ENCODE results near the gene NANOGP8.
"Not testable (repeated sequence)": the region's sequence is repeated elsewhere in the genome, so short reads cannot be mapped to it uniquely, and the experiment has no call there.

The NANOGP8 gene

GRCh38 chr15:35095941-35096340, 10.8 kb upstream of the NANOGP8 start:
- Histone ChIP-seq H3K4me3 (ENCODE audit: insufficient read length, low read depth) (no peak overlapping the region), H3K9ac (ENCODE audit: insufficient read length, low read depth) (no peak overlapping the region), H3K9me3 (ENCODE audit: insufficient read depth, low read length) (no peaks in the 10 kb centered on the region), H3K36me3 (ENCODE audit: insufficient read depth, insufficient read length, low read length) (no peaks in the 10 kb centered on the region), H3K4me1 (ENCODE audit: insufficient read depth, insufficient read length) (no peaks in the 10 kb centered on the region), H3K27me3 (ENCODE audit: insufficient read depth, insufficient read length) (no peaks in the 10 kb centered on the region)
- no peak for TF ChIP-seq ZNF274 (IDR thresholded peaks at IDR 0.05; ENCODE audit: low read depth, low read length)
- no peak for TF ChIP-seq SUZ12 (IDR thresholded peaks at IDR 0.05; ENCODE audit: extremely low read depth, insufficient read depth, insufficient read length)
- TF ChIP-seq YY1 (IDR thresholded peaks at IDR 0.05; ENCODE audit: insufficient read depth, insufficient read length): no peak
- DNase-seq (ENCODE audit: low read depth, low spot score): no peak

GRCh38 chr15:35092846-35093245, 7.8 kb upstream of the NANOGP8 start:
- Histone ChIP-seq H3K27me3 (ENCODE audit: insufficient read depth, insufficient read length) (no peaks in the 10 kb centered on the region), H3K9me3 (ENCODE audit: insufficient read depth, low read length) (no peaks in the 10 kb centered on the region), H3K4me3 (ENCODE audit: insufficient read length, low read depth) (no peak overlapping the region), H3K9ac (ENCODE audit: insufficient read length, low read depth) (no peak overlapping the region), H3K4me1 (ENCODE audit: insufficient read depth, insufficient read length) (no peaks in the 10 kb centered on the region), H3K36me3 (ENCODE audit: insufficient read depth, insufficient read length, low read length) (no peaks in the 10 kb centered on the region)
- TF ChIP-seq YY1 (IDR thresholded peaks at IDR 0.05; ENCODE audit: insufficient read depth, insufficient read length): no peak
- no peak for TF ChIP-seq SUZ12 (IDR thresholded peaks at IDR 0.05; ENCODE audit: extremely low read depth, insufficient read depth, insufficient read length)
- no peak for TF ChIP-seq ZNF274 (IDR thresholded peaks at IDR 0.05; ENCODE audit: low read depth, low read length)
- DNase-seq (ENCODE audit: low read depth, low spot score): no peak

- Histone ChIP-seq H3K27me3 (ENCODE audit: insufficient read depth, insufficient read length) (no peaks in the 10 kb centered on the region), H3K9ac (ENCODE audit: insufficient read length, low read depth) (no peak overlapping the region), H3K4me3 (ENCODE audit: insufficient read length, low read depth) (no peak overlapping the region), H3K4me1 (ENCODE audit: insufficient read depth, insufficient read length) (no peaks in the 10 kb centered on the region), H3K36me3 (ENCODE audit: insufficient read depth, insufficient read length, low read length) (no peaks in the 10 kb centered on the region), H3K9me3 (ENCODE audit: insufficient read depth, low read length) (no peaks in the 10 kb centered on the region)
- DNase-seq (ENCODE audit: low read depth, low spot score): no peak
- TF ChIP-seq YY1 (IDR thresholded peaks at IDR 0.05; ENCODE audit: insufficient read depth, insufficient read length) (no peak), ZNF274 (IDR thresholded peaks at IDR 0.05; ENCODE audit: low read depth, low read length) (no peak), SUZ12 (IDR thresholded peaks at IDR 0.05; ENCODE audit: extremely low read depth, insufficient read depth, insufficient read length) (no peak)
These were observed 7.2 kb upstream of the NANOGP8 start for GRCh38 chr15:35092311-35092710.

DNA sequence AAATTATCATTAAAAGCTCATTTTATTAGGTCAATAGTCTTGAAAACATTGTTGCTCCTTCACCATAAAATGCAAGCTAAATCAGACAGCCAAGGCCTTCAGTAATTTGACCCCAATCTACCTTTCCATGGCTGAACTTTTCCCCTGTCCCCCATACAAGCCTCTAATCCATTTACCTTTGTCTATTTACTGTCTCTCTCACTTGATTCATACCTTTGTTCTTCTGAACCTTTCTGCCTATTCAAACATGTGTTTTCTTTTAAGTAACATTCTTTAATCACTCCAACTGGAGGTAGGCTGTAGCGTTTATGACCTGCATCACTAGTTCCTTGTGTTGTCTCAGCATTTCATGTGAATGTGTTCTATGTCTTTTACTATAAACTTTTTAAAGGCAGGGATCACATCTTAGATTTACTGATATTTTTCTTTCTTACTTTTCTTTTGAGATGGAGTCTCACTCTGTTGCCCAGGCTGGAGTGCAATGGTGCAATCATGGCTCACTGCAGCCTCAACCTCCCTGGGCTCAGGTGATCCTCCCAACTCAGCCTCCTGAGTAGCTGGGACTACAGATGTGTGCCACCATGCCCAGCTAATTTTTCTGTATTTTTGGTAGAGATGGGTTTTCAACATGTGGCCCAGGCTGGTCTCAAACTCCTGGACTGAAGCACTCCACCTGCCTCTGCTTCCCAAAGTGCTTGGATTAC, 5.2 kb upstream of the NANOGP8 start:
- Histone ChIP-seq H3K27me3 (ENCODE audit: insufficient read depth, insufficient read length) (no peaks in the 10 kb centered on the region), H3K4me1 (ENCODE audit: insufficient read depth, insufficient read length) (no peaks in the 10 kb centered on the region), H3K9me3 (ENCODE audit: insufficient read depth, low read length) (no peaks in the 10 kb centered on the region), H3K9ac (ENCODE audit: insufficient read length, low read depth) (no peak overlapping the region), H3K4me3 (ENCODE audit: insufficient read length, low read depth) (no peak overlapping the region), H3K36me3 (ENCODE audit: insufficient read depth, insufficient read length, low read length) (no peaks in the 10 kb centered on the region)
- DNase-seq (ENCODE audit: low read depth, low spot score): no peak
- TF ChIP-seq SUZ12 (IDR thresholded peaks at IDR 0.05; ENCODE audit: extremely low read depth, insufficient read depth, insufficient read length) (no peak), YY1 (IDR thresholded peaks at IDR 0.05; ENCODE audit: insufficient read depth, insufficient read length) (no peak), ZNF274 (IDR thresholded peaks at IDR 0.05; ENCODE audit: low read depth, low read length) (no peak)

DNA sequence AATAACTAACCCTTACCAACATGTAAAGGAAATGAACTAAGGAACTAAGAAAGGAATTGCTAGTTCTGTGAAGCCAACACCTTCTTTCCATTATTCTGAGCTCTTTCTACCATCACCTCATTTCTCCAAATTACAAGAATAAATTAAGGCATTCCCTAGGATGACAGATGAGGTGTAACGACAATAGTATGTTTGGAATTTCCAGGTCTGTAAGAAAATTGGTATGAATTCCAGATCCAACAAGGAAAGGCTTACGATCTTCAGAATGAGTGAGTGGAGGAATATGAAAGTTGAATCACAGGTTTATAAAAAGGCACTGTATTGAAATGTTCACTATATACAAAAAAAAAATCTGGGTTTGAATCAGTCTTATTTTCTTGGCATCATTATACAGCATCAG, 4.5 kb upstream of the NANOGP8 start:
- H3K36me3 ChIP-seq (ENCODE audit: insufficient read depth, insufficient read length, low read length): no peaks in the 10 kb centered on the region
- no peaks in the 10 kb centered on the region for H3K4me1 ChIP-seq (ENCODE audit: insufficient read depth, insufficient read length)
- TF ChIP-seq SUZ12 (IDR thresholded peaks at IDR 0.05; ENCODE audit: extremely low read depth, insufficient read depth, insufficient read length) (no peak), YY1 (IDR thresholded peaks at IDR 0.05; ENCODE audit: insufficient read depth, insufficient read length) (no peak), ZNF274 (IDR thresholded peaks at IDR 0.05; ENCODE audit: low read depth, low read length) (no peak)
- H3K9ac ChIP-seq (ENCODE audit: insufficient read length, low read depth): no peak overlapping the region
- no peak for DNase-seq (ENCODE audit: low read depth, low spot score)
- H3K9me3 ChIP-seq (ENCODE audit: insufficient read depth, low read length): no peaks in the 10 kb centered on the region
- no peak overlapping the region for H3K4me3 ChIP-seq (ENCODE audit: insufficient read length, low read depth)
- H3K27me3 ChIP-seq (ENCODE audit: insufficient read depth, insufficient read length): no peaks in the 10 kb centered on the region

DNA sequence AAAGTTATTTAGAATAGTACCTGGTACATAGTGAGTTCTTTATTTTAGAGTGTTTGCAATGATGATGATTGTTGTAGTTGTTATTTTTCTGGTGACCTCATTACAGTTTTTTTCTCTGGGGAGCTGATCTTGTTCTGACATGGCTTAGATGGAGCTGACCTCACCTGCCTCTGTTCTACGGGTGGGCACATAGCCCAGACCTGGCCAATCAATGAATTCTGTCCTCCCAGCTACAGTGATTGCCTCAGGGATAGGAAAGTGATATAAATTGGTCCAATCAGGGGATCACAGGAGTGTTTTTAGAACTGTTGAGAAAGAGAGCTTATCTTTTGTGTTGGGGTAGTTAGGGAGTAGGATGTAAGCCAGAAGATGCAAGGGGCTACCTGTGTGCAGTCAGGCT, 3.2 kb upstream of the NANOGP8 start:
- TF ChIP-seq SUZ12 (IDR thresholded peaks at IDR 0.05; ENCODE audit: extremely low read depth, insufficient read depth, insufficient read length) (no peak), YY1 (IDR thresholded peaks at IDR 0.05; ENCODE audit: insufficient read depth, insufficient read length) (no peak), ZNF274 (IDR thresholded peaks at IDR 0.05; ENCODE audit: low read depth, low read length) (no peak)
- Histone ChIP-seq H3K9me3 (ENCODE audit: insufficient read depth, low read length) (no peaks in the 10 kb centered on the region), H3K36me3 (ENCODE audit: insufficient read depth, insufficient read length, low read length) (no peaks in the 10 kb centered on the region)

GRCh38 chr15:35087759-35088158, 2.7 kb upstream of the NANOGP8 start:
- TF ChIP-seq ZNF274 (IDR thresholded peaks at IDR 0.05; ENCODE audit: low read depth, low read length): no peak
- TF ChIP-seq YY1 (IDR thresholded peaks at IDR 0.05; ENCODE audit: insufficient read depth, insufficient read length): no peak
- TF ChIP-seq SUZ12 (IDR thresholded peaks at IDR 0.05; ENCODE audit: extremely low read depth, insufficient read depth, insufficient read length): no peak
- no peaks in the 10 kb centered on the region for H3K36me3 ChIP-seq (ENCODE audit: insufficient read depth, insufficient read length, low read length)
- no peak for DNase-seq (ENCODE audit: low read depth, low spot score)
- H3K4me1 ChIP-seq (ENCODE audit: insufficient read depth, insufficient read length): no peaks in the 10 kb centered on the region
- H3K4me3 ChIP-seq (ENCODE audit: insufficient read length, low read depth): no peak overlapping the region
- no peaks in the 10 kb centered on the region for H3K27me3 ChIP-seq (ENCODE audit: insufficient read depth, insufficient read length)
- H3K9ac ChIP-seq (ENCODE audit: insufficient read length, low read depth): no peak overlapping the region
- H3K9me3 ChIP-seq (ENCODE audit: insufficient read depth, low read length): peaks cover 2% of the 10 kb centered on the region; the same call in 1 of the 2 replicates

More for the DNA sequence above, 3.2 kb upstream of the NANOGP8 start:
- H3K9ac ChIP-seq (ENCODE audit: insufficient read length, low read depth): no peak overlapping the region
- H3K4me3 ChIP-seq (ENCODE audit: insufficient read length, low read depth): no peak overlapping the region
- DNase-seq (ENCODE audit: low read depth, low spot score): no peak
- no peaks in the 10 kb centered on the region for H3K4me1 ChIP-seq (ENCODE audit: insufficient read depth, insufficient read length)
- no peaks in the 10 kb centered on the region for H3K27me3 ChIP-seq (ENCODE audit: insufficient read depth, insufficient read length)

- not testable (repeated sequence) for DNase-seq (ENCODE audit: low read depth, low spot score); H3K4me3 ChIP-seq (ENCODE audit: insufficient read length, low read depth); H3K27me3 ChIP-seq (ENCODE audit: insufficient read depth, insufficient read length); H3K4me1 ChIP-seq (ENCODE audit: insufficient read depth, insufficient read length); H3K9ac ChIP-seq (ENCODE audit: insufficient read length, low read depth); H3K36me3 ChIP-seq (ENCODE audit: insufficient read depth, insufficient read length, low read length)
- peaks cover 22% of the 10 kb centered on the region; the same call in 1 of the 2 replicates for H3K9me3 ChIP-seq (ENCODE audit: insufficient read depth, low read length)
These were observed 2.4 kb downstream of the NANOGP8 start for GRCh38 chr15:35082371-35083348.

DNA sequence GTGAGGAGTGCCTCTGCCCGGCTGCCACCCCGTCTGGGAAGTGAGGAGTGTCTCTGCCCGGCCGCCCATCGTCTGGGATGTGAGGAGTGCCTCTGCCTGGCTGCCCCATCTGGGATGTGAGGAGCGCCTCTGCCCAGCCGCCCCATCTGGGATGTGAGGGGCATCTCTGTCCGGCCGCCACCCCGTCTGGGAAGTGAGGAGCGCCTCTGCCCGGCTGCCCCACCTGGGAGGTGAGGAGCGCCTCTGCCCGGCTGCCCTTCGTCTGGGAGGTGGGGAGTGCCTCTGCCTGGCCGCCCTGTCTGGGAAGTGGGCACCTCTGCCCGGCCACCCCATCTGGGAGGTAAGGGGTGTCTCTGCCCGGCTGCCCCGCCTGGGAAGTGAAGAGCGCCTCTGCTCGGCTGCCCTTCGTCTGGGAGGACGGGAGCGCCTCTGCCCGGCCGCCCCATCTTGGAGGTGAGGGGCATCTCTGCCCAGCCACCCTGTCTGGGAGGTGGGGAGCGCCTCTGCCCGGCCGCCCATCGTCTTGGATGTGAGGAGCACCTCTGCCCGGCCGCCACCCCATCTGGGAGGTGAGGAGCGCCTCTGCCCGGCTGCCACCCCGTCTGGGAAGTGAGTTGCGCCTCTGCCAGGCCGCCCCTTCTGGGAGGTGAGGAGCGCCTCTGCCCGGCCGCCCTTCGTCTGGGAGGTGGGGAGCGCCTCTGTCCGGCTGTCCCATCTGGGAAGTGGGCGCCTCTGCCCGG, 3.3 kb downstream of the NANOGP8 start:
- DNase-seq (ENCODE audit: low read depth, low spot score): not testable (repeated sequence)

More for the DNA sequence above, 3.3 kb downstream of the NANOGP8 start:
- peaks cover 22% of the 10 kb centered on the region; the same call in 1 of the 2 replicates for H3K9me3 ChIP-seq (ENCODE audit: insufficient read depth, low read length)
- H3K27me3 ChIP-seq (ENCODE audit: insufficient read depth, insufficient read length); H3K4me3 ChIP-seq (ENCODE audit: insufficient read length, low read depth); H3K9ac ChIP-seq (ENCODE audit: insufficient read length, low read depth); H3K36me3 ChIP-seq (ENCODE audit: insufficient read depth, insufficient read length, low read length); H3K4me1 ChIP-seq (ENCODE audit: insufficient read depth, insufficient read length): not testable (repeated sequence)

Data from NT2/D1 (cell line).